ENCODE results near the gene B3GALT4.

B3GALT4 gene

DNA sequence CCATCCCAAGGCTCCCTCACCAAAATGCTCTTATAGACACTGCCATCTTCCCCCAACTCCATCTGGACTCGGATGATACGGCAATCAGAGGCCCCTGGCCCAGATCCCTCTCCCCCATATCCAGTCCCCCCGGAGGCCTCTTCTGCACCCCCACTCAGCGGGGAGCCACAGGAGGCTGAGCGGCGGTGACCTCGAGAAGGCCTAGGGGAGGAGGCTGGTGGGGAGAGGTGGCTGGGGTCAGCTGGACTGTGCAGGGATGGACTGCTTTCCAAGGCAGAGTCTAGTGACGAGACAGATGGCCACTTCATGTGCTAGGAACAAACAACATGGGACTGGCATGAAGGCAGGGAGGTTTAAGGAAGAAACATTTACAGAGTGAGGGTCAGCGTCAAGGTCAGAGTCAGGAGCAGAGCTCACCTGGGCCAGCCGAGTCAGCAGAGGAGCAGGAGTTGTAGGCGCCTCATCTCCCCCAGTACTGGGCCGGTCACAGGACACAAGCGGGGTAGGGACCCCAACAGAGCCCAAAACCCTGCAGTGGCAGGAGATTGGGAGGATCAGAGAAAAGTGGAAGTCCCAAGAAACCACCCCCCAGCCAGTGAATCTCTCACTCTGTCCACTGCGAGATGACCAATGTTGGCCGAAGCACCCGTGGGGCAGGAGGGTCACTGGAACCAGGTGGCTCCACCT, 16.2 kb downstream of the B3GALT4 start:
- in situ Hi-C loops (cut with MboI; ENCODE audit: low pct_unique_long_range_greater_than_20kb, low sequenced_read_pairs, unreplicated experiment) = no loop called here
- no peak for TF ChIP-seq CTCF (IDR thresholded peaks at IDR 0.05; ENCODE audit: extremely low read depth, insufficient read depth, missing control alignments)
- DNase-seq (ENCODE audit: low spot score) = no peak

DNA sequence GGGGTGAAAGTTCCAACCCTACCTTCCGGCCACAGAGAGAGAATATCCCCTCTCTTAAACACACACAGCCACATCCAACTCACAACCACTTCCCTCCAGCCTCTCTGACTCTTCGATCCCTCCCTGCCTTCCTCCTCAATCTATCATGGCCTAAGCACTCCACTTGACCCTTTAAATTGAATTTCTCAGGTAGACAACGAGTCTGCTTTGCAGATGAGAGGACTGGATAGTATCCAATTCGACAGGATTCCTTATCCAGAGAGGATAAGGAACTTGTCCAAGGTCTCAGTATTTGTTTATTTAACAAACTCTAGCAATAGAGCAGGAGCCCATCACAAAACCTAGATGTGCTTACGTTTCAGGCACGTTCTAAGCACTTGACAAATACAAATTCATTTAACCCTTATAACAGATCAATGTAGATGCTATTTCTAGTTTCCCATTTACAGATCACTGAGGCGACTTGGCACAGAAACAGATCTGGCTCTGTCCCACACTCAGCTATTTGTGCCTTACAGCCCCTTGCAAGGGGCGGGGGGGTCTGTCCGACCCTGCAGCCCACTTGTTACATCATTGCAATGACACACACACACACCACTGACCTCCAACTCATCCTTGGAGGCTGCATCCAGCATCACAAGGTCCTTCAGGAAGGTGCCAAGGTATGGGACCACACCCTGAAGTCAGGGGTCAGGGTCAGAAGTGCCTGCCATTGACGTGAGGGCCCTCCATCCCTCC, 17.3 kb downstream of the B3GALT4 start:
- in situ Hi-C loops (cut with MboI; ENCODE audit: low pct_unique_long_range_greater_than_20kb, low sequenced_read_pairs, unreplicated experiment) = no loop called here
- TF ChIP-seq CTCF (IDR thresholded peaks at IDR 0.05; ENCODE audit: extremely low read depth, insufficient read depth, missing control alignments) = no peak
- DNase-seq (ENCODE audit: low spot score) = no peak

DNA sequence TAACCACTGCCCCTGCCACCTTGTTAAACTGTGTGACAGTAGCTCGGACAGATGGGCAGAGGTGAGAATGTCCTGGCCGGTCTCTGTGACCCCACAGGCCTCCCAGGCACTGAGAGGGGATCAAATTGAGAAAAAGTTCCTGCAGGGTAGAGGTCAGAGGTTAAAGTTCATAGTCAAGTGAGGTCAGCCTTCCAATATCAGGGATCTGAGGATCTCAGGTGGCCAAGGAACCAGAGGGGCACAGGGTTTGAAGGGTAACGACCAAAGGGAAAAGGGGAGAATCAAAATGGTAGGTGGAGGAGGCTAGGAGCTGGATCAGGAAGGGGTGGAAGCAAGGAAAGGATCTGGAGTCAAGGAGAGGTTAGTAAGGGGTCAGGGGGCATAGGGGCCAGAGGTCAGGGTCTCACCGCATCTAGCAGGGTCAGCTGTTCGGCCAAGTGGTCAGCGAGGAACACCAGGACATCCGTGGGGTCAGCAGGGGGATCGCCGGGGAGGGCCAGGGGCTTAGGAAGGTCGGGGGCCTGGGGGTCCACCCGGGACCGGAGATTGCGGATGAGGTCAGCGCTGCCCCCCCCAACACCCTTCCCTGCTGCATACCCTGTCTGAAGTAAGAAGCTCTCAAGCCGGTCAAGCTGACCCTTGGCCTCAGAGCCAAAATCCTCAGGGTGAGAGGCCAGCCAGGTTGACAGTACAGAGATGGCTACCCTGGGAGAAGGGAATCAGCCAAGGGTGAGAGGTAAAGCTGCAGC, 18.9 kb downstream of the B3GALT4 start:
- TF ChIP-seq CTCF (IDR thresholded peaks at IDR 0.05; ENCODE audit: extremely low read depth, insufficient read depth, missing control alignments) = no peak
- DNase-seq (ENCODE audit: low spot score) = no peak
- in situ Hi-C loops (cut with MboI; ENCODE audit: low pct_unique_long_range_greater_than_20kb, low sequenced_read_pairs, unreplicated experiment) = no loop called here

DNA sequence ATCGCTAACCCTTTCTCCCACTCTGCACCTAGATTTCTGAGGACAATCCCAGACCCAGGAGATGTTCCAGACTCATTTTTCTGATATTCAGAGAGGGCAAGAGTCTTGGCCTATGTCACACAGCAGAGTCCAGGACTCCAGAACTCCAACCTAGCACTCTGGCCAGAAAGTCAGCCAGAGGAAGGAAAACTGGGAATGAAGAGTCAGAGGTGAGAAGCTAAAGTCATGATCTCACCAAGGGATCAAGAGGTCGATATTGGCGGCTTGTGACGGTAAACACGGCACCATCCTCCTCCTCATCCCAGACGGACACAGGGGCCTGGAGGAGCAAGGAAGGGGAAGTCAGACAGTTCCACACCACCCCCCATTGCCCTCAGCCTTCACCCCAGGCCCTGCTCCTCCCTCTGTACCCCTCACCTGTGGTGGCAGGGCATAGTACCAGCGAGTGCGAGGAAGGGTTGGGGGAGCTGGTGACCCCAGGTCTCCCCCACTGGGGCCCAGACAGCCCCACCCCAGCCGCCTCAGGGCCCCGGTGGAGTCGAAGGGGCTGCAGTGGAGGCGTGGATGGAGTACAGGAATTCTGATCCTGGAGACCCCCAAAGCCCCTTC, 20.0 kb downstream of the B3GALT4 start:
- DNase-seq (ENCODE audit: low spot score) = no peak
- in situ Hi-C loops (cut with MboI; ENCODE audit: low pct_unique_long_range_greater_than_20kb, low sequenced_read_pairs, unreplicated experiment) = no loop called here
- no peak for TF ChIP-seq CTCF (IDR thresholded peaks at IDR 0.05; ENCODE audit: extremely low read depth, insufficient read depth, missing control alignments)

- TF ChIP-seq CTCF (IDR thresholded peaks at IDR 0.05; ENCODE audit: extremely low read depth, insufficient read depth, missing control alignments) = no peak
- in situ Hi-C loops (cut with MboI; ENCODE audit: low pct_unique_long_range_greater_than_20kb, low sequenced_read_pairs, unreplicated experiment) = no loop called here
- peak; percentile 64 for DNase-seq (ENCODE audit: low spot score)
Observed at GRCh38 chr6:33297406-33297955, 20.6 kb downstream of the B3GALT4 start.

Measured in GM13977 (cell line).